NCI-H524 treated with DMSO at 0.1 percent for 48 hours (cell line): ENCODE results near the gene CLPTM1.
A peak's percentile ranks its signal among the peaks of the same experiment; 100 is the strongest.
"Not testable (repeated sequence)": the region's sequence is repeated elsewhere in the genome, so short reads cannot be mapped to it uniquely, and the experiment has no call there.

Source experiments
- DNase-seq: peaks from one replicate; lab custom pipeline; 2025; lab: John Stamatoyannopoulos, UW

Gene CLPTM1

DNA sequence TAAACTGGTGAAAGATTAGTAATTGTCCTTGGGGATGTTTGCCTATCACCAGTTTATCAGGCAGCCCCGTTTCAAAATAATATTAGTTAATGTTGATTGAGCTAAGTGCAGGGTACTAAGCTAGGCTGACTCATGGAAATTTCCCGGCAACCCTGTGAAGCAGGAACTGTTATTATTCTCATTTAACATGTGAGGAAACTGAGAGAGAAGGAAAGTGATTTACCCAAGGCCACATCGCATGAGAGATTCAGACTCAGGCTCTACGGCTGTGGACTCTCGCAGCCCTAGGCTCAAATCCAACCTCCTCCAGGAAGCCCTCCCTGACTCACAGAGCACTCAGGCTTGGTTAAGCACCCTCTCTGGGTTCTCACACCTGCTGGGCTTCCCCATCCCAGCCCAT, 19.7 kb downstream of the CLPTM1 start:
- no peak for DNase-seq

DNA sequence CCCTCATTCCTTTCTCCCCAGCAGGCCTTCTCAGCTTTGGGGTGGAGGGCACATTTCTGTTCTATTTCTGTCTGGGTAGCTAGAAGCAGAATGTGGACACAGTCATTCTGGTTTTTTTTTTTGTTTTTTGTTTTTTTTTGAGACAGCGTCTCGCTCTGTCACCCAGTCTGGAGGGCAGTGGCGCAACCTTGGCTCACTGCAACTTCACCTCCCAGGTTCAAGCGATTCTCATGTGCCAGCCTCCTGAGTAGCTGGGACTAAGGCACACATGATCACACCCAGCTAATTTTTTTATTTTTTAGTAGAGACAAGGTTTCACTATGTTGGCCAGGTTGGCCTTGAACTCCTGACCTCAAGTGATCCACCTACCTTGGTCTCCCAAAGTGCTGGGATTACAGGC, 20.3 kb downstream of the CLPTM1 start:
- DNase-seq, result no peak

DNA sequence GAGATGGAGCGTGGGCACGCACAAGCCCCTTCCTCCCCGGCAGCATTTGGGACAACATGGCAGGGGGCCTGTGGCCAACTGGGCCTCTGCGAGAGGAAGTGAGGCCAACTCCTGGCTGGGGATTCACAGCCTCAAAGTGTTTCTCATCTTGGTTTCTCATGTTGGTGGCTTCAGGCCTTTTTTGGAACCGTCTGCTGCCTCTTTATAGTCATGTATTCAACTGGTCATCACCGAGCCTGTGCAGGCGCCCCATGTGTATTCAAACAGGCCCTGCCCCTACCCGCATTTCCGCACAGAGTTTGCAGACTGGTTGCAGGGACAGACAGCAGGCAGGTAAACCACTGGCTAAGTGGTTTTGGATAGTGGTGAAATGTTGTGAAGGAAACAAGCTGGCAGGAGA, 28.8 kb downstream of the CLPTM1 start:
- no peak for DNase-seq

DNA sequence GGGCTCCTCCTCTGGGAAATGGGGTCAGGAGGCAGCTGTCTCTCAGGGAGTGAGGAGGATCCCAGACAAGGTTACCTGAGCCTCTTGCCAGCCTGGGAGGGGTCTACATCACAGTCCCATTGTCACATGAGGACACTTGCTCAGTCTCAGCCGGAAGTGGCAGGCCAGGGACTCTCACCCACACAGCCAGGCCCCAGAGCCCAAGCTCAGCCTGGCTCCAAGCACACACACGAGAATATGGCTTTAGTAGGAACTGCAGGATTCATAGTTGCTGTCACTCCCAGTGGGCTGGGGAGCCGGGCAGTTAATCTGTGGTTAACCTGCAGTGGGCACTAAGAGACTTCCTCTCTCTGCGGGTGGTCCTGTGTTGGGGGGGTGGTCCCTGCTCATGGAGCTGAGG, 30.3 kb downstream of the CLPTM1 start:
- DNase-seq, result no peak

DNA sequence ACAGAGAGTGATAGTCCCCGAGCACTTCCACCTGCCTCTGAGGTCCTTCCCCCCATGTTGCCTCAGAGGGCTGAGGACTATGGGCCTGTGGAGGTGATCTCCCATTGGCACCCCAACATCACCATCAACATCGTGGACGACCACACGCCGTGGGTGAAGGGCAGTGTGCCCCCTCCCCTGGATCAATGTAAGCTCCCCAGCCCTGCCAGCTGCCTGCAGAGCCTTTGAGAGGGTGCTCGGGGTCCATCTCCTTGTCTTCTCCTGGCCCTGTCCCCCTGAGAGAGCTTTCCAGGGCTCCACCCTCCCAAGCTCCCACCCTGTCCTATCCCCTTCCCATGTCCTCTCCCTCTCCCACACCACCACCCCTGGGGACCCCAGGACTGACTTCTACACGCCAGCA, 31.2 kb downstream of the CLPTM1 start:
- DNase-seq, result no peak

DNA sequence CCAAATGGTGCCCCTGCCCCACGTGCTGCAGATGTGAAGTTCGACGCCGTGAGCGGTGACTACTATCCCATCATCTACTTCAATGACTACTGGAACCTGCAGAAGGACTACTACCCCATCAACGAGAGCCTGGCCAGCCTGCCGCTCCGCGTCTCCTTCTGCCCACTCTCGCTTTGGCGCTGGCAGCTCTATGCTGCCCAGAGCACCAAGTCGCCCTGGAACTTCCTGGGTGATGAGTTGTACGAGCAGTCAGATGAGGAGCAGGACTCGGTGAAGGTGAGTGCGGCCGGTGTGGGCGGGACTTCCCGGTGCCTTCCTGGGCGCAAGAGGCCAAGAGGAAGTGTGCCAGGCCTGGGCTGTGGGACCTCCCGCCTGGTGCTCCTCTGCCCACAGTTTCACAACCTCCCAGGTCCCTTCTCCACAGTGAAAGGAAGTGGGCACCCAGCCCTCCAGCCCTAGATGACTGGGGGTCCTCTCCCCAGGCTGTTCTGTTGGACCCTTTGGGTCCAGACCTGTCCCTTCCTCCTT, 32.0 kb downstream of the CLPTM1 start:
- DNase-seq, result no peak

DNA sequence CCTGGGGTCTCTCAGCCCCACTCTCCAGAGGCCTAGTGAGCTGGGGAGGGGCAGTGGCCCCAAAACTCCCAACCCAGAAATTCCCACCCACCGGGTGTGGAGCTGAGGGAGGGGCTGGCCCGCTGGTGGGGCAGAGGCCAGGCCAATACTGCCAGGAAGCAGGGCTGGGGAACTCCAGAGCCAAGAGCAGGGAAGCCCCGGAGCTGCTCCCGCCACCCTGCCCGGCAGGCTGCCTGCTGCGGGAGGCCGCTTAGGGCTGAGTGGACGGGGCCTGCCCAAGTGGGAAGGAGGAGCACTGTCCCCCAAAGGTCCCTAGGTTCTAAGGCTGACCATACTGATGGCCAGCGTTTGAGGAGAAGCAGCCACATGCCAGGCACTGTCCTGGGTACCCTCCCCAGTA, 33.1 kb downstream of the CLPTM1 start:
- no peak for DNase-seq

DNA sequence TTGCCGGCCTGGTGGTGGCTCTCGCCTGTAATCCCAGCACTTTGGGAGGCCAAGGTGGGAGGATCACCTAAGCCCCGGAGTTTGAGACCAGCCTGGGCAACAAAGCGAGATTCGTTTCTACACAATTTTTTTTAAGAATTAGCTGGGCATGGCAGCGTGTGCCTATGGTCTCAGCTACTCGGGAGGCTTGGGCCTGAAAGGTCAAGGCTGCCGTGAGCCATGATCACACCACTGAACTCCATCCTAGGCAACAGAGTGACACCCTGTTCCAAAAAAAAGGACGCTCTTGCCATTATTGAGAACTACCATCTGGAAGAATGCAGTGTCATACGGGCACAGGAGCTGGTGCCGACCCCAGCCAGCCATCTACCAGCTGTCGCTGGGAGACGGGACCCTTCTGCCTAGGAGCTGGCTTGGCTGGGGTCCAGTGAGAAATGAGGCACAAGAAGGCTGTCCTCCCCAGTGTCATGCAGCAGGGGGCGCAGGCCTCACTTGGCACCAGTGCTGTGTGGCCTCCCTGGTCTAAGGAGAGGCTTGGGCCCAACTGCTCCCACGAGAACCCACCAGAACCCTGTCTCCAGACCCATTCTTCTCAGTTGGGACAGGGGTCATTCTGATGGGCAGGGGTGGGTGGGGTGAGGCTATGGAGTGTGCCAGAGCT, 33.8 kb downstream of the CLPTM1 start:
- peak; percentile 52 for DNase-seq

DNA sequence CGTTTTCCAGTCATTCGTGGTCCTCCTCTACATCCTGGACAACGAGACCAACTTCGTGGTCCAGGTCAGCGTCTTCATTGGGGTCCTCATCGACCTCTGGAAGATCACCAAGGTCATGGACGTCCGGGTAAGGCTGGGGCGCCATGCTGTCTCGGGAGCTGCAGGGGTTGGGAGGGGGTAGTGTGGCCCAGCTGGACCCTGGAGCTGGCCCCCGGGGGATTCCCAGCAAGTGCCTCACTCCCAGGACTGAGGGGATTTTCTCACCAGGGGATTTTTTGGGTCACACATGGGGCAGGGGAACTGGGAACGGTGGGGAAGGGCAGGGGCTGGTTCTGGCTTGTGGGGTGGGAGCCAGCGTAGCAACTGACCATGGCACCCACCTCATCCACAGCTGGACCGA, 35.3 kb downstream of the CLPTM1 start:
- no peak for DNase-seq

DNA sequence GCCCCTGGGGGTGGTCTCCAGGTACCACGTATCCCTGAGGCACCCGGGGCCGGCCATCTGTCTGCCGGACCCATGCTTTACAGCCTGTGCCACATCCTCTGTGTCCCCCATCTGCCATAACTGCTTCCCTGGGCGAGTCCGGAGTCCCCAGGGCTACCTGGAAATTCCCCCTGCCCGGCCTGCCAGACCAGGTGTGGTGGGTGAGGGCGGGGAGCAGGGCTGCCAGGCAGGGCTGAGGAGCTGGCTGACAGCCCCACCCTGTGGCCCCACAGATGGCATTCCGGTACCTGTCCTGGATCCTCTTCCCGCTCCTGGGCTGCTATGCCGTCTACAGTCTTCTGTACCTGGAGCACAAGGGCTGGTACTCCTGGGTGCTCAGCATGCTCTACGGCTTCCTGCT, 35.8 kb downstream of the CLPTM1 start:
- no peak for DNase-seq

DNA sequence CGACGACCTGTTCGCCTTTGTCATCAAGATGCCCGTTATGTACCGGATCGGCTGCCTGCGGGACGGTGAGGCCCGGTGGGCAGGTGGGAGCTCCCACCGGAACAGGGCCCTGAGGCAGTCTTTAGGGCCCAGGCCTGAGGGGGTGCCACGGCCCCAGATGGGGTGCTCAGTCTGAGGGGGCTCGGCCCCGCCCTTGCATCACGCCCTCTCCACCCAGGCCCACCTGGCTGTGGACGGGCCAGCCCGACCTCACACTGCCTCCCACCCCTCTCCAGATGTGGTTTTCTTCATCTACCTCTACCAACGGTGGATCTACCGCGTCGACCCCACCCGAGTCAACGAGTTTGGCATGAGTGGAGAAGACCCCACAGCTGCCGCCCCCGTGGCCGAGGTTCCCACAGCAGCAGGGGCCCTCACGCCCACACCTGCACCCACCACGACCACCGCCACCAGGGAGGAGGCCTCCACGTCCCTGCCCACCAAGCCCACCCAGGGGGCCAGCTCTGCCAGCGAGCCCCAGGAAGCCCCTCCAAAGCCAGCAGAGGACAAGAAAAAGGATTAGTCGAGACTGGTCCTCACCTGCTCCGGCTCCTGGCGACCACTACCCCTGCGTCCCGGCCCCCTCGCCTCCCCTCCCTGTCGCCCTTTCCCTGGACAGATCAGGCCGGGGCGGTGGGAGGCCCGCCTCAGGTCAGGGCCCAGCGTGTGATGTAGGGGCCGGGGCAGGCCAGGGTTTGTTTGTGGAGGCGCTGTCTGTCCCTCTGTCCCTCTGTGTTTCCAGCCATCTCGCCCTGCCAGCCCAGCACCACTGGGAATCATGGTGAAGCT, 37.4 kb downstream of the CLPTM1 start:
- DNase-seq, result no peak

DNA sequence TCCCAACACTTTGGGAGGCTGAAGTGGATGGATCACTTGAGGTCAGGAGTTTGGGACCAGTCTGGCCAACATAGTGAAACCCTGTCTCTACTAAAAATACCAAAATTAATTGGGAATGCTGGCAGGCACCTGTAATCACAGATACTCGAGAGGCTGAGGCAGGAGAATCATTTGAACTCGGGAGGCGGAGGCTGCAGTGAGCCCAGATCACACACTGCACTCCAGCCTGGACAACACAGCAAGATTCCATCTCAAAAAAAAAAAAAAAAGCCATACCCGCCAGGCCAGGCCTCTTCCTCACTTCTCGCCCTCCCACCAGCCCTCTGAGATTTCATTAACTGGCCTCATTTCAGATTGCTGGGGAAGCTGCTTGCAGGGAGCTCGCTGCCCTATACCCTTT, 38.3 kb downstream of the CLPTM1 start:
- DNase-seq, result no peak

DNA sequence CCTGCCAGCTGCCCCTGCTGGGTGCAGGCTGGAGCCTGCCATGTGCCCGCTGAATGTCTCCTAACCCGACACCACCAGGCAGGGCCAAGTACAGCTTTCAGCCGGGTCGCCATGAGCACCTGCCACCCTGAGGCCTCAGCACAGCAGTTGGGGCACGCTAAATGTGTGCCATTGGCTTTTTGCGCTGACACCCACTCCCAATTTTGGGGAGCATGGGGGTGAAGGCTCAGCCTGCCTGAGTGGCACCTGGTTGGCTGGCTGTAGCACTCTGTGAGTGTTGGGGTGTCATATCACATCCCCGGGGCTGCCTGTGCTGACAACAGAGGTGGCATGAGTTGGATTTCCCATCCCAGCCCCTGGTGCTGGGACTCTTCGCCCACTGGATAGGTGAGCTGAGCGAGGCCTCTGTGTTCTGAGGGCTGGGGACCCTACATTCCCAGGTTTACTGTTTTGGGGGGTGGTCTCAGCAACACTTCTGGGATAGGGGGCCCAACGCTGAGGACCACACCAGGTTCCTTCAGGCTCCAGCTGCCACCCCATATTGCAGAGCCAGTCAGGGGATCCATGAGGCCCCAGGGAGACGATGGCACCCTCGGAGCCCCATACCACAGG, 38.9 kb downstream of the CLPTM1 start:
- DNase-seq, result no peak

DNA sequence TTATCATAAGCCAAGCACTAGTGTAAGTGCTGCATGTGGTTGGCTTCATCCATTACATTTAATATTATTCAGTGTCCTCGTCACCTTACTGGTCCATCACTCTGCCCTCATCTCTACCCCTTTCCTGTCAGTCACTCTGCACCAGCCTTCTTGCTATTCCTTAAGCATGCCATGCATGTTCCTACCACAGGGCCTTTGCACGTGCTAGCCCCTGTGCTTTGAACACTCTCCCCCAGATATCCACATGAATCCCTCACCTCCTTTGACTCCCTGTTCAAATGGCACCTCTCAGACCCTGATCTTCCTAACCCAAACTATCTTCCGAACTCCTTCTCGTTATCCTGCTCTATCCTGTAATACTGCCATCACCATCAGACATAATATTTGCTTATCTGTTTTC, 42.8 kb downstream of the CLPTM1 start:
- no peak for DNase-seq

DNA sequence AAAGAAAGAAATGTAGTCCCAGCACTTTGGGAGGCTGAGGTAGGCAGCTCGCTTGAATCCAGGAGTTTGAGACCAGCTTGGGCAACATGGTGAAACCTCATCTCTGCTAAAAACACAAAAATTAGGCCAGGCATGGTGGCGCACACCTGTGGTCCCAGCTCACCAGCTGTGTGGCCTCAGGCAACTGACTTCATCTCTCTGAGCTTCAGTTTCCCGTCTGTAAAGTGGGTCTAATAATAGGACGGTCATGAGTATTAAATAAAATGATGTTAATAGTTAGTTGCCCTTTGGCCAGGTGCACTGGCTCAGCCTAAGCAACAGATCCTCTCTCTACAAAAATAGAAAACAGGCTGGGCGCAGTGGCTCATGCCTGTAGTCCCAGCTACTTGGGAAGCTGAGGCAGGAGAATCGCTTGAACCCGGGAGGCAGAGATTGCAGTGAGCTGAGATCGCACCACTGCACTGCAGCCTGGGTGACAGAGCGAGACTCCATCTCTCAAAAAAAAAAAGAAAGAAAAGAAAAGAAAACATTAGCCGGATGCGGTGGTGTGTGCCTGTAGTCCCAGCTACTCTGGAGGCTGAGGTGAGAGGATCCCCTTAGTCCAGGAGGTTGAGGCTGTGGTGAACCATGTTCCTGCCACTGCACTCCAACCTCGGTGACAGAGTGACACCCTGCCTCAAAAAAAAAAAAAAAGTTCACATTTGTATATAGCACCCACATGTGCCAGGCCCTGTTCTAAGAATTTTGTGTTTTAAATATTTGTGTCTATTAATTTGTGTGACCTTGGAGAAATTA, 44.1 kb downstream of the CLPTM1 start:
- not testable (repeated sequence) for DNase-seq

DNA sequence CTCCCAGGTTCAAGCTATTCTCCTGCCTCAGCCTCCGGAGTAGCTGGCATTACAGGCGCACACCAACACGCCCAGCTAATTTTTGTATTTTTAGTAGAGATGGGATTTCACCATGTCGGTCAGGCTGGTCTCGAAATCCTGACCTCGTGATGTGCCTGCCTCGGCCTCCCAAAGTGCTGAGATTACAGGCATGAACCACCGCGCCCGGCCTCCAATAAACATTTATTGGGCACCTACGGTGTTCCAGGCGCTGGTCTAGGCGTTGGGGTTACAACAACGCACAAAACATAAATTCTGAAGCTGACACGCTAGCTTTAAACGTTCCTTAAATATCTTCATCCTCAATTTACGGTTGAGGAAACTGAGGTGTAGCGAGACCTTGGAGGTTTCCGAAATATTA, 45.5 kb downstream of the CLPTM1 start:
- not testable (repeated sequence) for DNase-seq

DNA sequence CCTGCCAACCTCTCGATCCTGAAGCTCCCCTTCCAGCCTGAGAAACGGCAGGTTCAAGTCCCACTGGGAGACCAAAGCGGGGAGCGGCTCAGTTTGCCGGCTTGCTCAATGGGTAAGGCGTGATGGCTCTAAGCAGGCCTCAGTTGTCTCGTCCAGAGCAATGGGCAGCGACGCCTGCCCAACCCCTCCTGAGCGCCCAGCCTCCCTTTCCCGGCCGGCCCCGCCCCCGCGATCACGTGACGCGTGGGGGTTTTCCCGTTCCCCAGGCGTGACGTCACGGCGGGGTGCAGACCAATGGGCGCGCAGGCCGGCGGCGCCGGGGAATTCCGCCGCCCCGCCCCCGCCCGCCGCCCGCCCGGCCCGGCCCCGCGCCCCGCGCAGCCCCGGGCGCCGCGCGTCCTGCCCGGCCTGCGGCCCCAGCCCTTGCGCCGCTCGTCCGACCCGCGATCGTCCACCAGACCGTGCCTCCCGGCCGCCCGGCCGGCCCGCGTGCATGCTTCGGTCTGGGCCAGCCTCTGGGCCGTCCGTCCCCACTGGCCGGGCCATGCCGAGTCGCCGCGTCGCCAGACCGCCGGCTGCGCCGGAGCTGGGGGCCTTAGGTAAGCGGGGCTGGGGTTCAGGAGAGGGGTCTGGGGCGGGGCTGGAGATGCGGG, 46.0 kb downstream of the CLPTM1 start, which contains the start of gene RELB:
Gene RELB, plus strand, starts transcription at position 378 of the 653 bp plus-strand sequence. Its CDS starts 116 bp downstream, at position 494.
- DNase-seq, result no peak

DNA sequence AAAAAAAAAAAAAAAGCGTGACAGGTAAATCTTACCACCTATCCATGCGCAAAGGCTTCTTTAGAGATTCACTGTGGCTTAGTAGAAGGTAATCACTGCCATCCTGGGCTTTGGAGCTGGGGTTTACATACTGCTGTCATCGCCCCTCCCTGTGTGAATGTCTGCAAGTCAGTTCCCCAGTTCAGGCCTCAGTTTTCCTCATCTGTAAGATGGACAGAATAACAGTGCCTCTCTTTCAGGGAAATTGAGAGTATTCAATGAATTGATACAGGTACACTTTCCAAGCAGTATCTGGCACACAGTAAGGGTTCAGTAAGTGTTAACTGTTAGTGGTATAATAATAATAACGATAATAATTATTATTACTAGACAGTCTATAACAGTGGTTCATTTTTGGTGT, 48.3 kb downstream of the CLPTM1 start:
- DNase-seq, result no peak

DNA sequence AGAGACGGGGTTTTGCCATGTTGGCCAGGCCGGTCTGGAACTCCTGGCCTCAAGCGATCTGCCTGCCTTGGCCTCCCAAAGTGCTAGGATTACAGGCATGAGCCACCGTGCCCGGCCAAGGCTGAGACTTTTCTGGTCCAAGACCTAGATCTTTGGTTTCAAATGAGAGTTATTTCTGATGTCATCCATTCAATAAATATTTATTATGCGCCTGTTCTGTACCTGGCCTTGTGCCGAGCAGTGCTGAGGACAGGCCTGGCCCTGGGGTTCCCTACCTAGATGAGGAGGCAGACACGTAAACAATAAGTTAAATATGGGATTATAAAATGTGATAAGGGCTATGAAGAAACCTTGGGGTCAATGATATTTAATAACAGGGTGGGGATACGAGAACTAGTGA, 50.6 kb downstream of the CLPTM1 start:
- DNase-seq, result no peak

DNA sequence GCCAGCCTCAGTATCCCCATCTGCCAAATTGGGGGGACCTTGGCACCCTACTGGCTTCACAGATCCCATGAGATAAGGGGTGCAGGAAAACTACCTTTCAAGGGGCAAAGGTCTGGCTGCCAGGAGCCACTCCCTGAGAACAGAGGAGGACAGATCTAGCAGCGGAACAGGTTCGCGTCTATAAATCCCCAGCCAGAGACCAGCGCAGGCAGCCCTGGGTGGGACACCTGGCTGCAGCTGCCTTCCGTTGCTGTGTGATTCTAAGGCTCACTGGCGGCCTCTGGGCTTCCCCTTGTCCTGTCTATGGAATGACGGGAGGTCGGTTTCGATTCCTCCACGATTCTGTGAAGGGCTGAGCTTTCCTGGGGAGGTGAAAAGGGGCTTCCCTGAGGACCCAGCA, 53.4 kb downstream of the CLPTM1 start:
- DNase-seq, result no peak

DNA sequence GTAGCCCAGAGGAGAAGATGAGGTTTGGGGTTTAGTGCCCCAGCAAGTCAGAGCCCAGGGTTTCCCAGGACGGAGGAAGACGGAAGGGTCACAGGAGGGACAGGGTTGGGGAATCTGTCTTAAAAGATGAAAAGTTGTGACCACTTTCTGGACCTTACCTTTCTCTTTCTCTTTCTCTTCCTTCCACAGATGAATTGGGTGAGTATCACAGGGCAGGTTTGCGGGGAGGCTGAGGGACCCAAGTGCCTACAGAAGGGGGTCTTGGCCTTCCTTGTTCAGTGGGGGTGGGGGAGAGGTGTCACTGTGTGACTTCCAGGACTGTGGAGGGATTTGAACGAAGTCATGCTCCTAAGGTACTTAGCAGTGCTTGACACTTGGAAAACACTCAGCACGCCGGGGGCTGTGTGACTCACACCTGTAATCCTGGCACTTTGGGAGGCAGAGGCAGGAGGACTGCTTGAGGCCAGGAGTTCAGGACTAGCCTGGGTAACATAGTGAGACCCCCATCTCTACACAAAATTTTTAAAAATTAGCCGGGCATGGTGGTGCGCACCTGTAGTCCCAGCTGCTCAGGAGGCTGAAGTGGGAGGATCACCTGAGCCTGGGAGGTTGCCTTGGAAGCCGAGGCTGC, 54.6 kb downstream of the CLPTM1 start:
- no peak for DNase-seq
